Measurements from ENCODE around the gene CD180.

GRCh38 chr5:67176936-67177335 is 19.7 kb downstream of the CD180 start:
- TF ChIP-seq POLR2A (IDR thresholded peaks at IDR 0.05) (no peak), CTCF (IDR thresholded peaks at IDR 0.05) (no peak)

Data from right lobe of liver (tissue), 4 donors.